ENCODE results near the gene RALGAPA2. TPM values are rescaled to one million over a fixed set of nuclear protein-coding genes. Genes with fewer than 3 reads are reported as not detected.

Gene RALGAPA2
- total and polyA plus RNA-seq, 2 of the 13 experiments (the other 11 are each of a cell fraction or from before 2014, with no cell fraction given), result 13.8 to 17.7 TPM

- no peak overlapping the region for H3K4me3 ChIP-seq (replicated peaks in 1 of 3; ENCODE audit: insufficient read depth in 1 of 3, low read depth in 2 of 3, low read length in 3 of 3)
- no peak for FAIRE-seq
- no TSS peak for BruUV-seq (replicated peaks)
- ChIA-PET CTCF (ENCODE audit: low intra/inter-chr PET ratio, low total read pairs) (no interaction called here), POLR2A (no interaction called here)
- peaks cover 13 to 34% of the 10 kb centered on the region in 2 experiments; a peak in 4 of 5 replicates for H3K36me3 ChIP-seq (replicated peaks in 1 of 2; ENCODE audit: control insufficient read depth in 1 of 2, insufficient read depth in 2 of 2, low read length in 2 of 2)
- no peaks in the 10 kb centered on the region for H3K4me1 ChIP-seq (ENCODE audit: insufficient read depth, low read length)
- in situ Hi-C loops (cut with HindIII; ENCODE audit: extremely low pct_ligation_motif_present, low pct_unique_long_range_greater_than_20kb) (no loop called here), intact Hi-C loops (cut with micrococcal nuclease; ENCODE audit: unreplicated experiment) (no loop called here)
- H3K27ac ChIP-seq (ENCODE audit: extremely low read length, insufficient read depth, low read length), result no peak overlapping the region
- no peak overlapping the region for H2AFZ ChIP-seq (ENCODE audit: low read length)
- H3K27me3 ChIP-seq (ENCODE audit: control insufficient read depth in 1 of 2, insufficient read depth in 2 of 2, low read length in 2 of 2), result no peaks in the 10 kb centered on the region
- no peak for DNase-seq (ENCODE audit: low spot score)
- no peak for ATAC-seq
- H3K4me2 ChIP-seq (ENCODE audit: low read depth, low read length), result no peak overlapping the region
- no peak overlapping the region for H3K9ac ChIP-seq (ENCODE audit: insufficient read depth, low read depth, low read length)
- no peaks in the 10 kb centered on the region for H4K20me1 ChIP-seq (ENCODE audit: insufficient read depth, low read length)
- no peaks in the 10 kb centered on the region for H3K79me2 ChIP-seq (ENCODE audit: insufficient read depth, low read length)
- TF ChIP-seq ZNF20 (CRISPR knock-in tag; IDR thresholded peaks at IDR 0.05) (no peak), ATF7 (IDR thresholded peaks at IDR 0.05) (peak; percentile 85), ATF7 (CRISPR knock-in tag; IDR thresholded peaks at IDR 0.05) (no peak), FOXO1 (CRISPR knock-in tag; IDR thresholded peaks at IDR 0.05) (no peak), ZNF232 (CRISPR knock-in tag; IDR thresholded peaks at IDR 0.05; ENCODE audit: borderline replicate concordance) (no peak)
- TF ChIP-seq, protein P1, sequence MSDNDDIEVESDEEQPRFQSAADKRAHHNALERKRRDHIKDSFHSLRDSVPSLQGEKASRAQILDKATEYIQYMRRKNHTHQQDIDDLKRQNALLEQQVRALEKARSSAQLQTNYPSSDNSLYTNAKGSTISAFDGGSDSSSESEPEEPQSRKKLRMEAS (IDR thresholded peaks at IDR 0.05), result no peak
- H3K9me3 ChIP-seq (ENCODE audit: low read length), result no peaks in the 10 kb centered on the region
- 92% methylated on average over 9 of the region's 9 CpGs for WGBS (ENCODE audit: low lambda C conversion rate)
Observed at GRCh38 chr20:20495729-20496503, 216.5 kb downstream of the RALGAPA2 start.

- H3K4me2 ChIP-seq (ENCODE audit: low read depth, low read length), result no peak overlapping the region
- H4K20me1 ChIP-seq (ENCODE audit: insufficient read depth, low read length), result no peaks in the 10 kb centered on the region
- H2AFZ ChIP-seq (ENCODE audit: low read length), result no peak overlapping the region
- no peaks in the 10 kb centered on the region for H3K79me2 ChIP-seq (ENCODE audit: insufficient read depth, low read length)
- DNase-seq (ENCODE audit: low spot score) (no peak), ATAC-seq (no peak), FAIRE-seq (no peak)
- no peaks in the 10 kb centered on the region for H3K4me1 ChIP-seq (ENCODE audit: insufficient read depth, low read length)
- peaks cover 10 to 22% of the 10 kb centered on the region in 2 experiments; a peak in 4 of 5 replicates for H3K36me3 ChIP-seq (replicated peaks in 1 of 2; ENCODE audit: control insufficient read depth in 1 of 2, insufficient read depth in 2 of 2, low read length in 2 of 2)
- ChIA-PET CTCF (ENCODE audit: low intra/inter-chr PET ratio, low total read pairs) (no interaction called here), POLR2A (no interaction called here)
- intact Hi-C loops (cut with micrococcal nuclease; ENCODE audit: unreplicated experiment) (no loop called here), in situ Hi-C loops (cut with HindIII; ENCODE audit: extremely low pct_ligation_motif_present, low pct_unique_long_range_greater_than_20kb) (no loop called here)
- H3K9me3 ChIP-seq (ENCODE audit: low read length), result no peaks in the 10 kb centered on the region
- no peak overlapping the region for H3K9ac ChIP-seq (ENCODE audit: insufficient read depth, low read depth, low read length)
- H3K27ac ChIP-seq (ENCODE audit: extremely low read length, insufficient read depth, low read length), result no peak overlapping the region
- no peak overlapping the region for H3K4me3 ChIP-seq (replicated peaks in 1 of 3; ENCODE audit: insufficient read depth in 1 of 3, low read depth in 2 of 3, low read length in 3 of 3)
- BruUV-seq (replicated peaks), result no TSS peak
- no peaks in the 10 kb centered on the region for H3K27me3 ChIP-seq (ENCODE audit: control insufficient read depth in 1 of 2, insufficient read depth in 2 of 2, low read length in 2 of 2)
- 100% methylated on average over 2 of the region's 2 CpGs for WGBS (ENCODE audit: low lambda C conversion rate)
- TF ChIP-seq MBD4 (IDR thresholded peaks at IDR 0.05; ENCODE audit: borderline replicate concordance, low read length) (no peak), JUND (CRISPR knock-in tag; IDR thresholded peaks at IDR 0.05) (no peak), DNMT1 (CRISPR knock-in tag; IDR thresholded peaks at IDR 0.05) (no peak), NR1H2 (CRISPR knock-in tag; IDR thresholded peaks at IDR 0.05; ENCODE audit: borderline replicate concordance, low read depth) (no peak), HOXD1 (CRISPR knock-in tag; IDR thresholded peaks at IDR 0.05) (no peak), ZNF280B (CRISPR knock-in tag; IDR thresholded peaks at IDR 0.05; ENCODE audit: borderline replicate concordance) (no peak), NCOR1 (IDR thresholded peaks at IDR 0.05; ENCODE audit: borderline replicate concordance, low read length) (no peak), ZFAT (CRISPR knock-in tag; conservative IDR thresholded peaks at IDR 0.05) (no peak), FOXK2 (IDR thresholded peaks at IDR 0.05) (no peak), BRD4 (CRISPR knock-in tag; IDR thresholded peaks at IDR 0.05) (no peak)
- TF ChIP-seq, protein P2, sequence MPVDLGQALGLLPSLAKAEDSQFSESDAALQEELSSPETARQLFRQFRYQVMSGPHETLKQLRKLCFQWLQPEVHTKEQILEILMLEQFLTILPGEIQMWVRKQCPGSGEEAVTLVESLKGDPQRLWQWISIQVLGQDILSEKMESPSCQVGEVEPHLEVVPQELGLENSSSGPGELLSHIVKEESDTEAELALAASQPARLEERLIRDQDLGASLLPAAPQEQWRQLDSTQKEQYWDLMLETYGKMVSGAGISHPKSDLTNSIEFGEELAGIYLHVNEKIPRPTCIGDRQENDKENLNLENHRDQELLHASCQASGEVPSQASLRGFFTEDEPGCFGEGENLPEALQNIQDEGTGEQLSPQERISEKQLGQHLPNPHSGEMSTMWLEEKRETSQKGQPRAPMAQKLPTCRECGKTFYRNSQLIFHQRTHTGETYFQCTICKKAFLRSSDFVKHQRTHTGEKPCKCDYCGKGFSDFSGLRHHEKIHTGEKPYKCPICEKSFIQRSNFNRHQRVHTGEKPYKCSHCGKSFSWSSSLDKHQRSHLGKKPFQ (CRISPR knock-in tag; IDR thresholded peaks at IDR 0.05; ENCODE audit: insufficient replicate concordance), result no peak
Observed at GRCh38 chr20:20493701-20494100, 218.7 kb downstream of the RALGAPA2 start.

All from HepG2 (cell line).